Germinal center (tissue), 1 donor: ENCODE data around the gene MEMO1.
"Not testable (repeated sequence)": the region's sequence is repeated elsewhere in the genome, so short reads cannot be mapped to it uniquely, and the experiment has no call there.

Experiments
- DNase-seq: peaks from one replicate; pipeline ENCODE4 v3.0.0; 2012; ENCODE audit warnings: mixed read lengths, low spot score

The MEMO1 gene

GRCh38 chr2:31957354-31958139 lies 53.3 kb downstream of the MEMO1 start:
- DNase-seq: no peak

GRCh38 chr2:31956934-31957333 lies 53.9 kb downstream of the MEMO1 start:
- not testable (repeated sequence) for DNase-seq

- no peak for DNase-seq
Measured at GRCh38 chr2:31956312-31956711, 54.5 kb downstream of the MEMO1 start.

DNA sequence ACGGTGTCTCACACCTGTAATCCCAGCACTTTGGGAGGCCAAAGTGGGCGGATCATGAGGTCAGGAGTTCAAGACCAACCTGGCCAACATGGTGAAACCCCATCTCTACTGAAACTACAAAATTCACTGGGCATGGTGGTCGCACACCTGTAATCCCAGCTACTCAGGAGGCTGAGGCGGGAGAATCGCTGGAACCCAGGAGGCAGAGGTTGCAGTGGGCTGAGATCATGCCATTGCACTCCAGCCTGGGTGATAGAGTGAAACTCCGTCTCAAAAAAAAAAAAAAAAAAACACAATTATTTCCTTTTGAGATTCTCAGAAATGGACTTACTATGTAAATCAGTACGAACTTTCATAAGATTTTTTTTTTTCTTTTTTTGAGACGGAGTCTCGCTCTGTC lies 57.7 kb downstream of the MEMO1 start:
- not testable (repeated sequence) for DNase-seq

DNA sequence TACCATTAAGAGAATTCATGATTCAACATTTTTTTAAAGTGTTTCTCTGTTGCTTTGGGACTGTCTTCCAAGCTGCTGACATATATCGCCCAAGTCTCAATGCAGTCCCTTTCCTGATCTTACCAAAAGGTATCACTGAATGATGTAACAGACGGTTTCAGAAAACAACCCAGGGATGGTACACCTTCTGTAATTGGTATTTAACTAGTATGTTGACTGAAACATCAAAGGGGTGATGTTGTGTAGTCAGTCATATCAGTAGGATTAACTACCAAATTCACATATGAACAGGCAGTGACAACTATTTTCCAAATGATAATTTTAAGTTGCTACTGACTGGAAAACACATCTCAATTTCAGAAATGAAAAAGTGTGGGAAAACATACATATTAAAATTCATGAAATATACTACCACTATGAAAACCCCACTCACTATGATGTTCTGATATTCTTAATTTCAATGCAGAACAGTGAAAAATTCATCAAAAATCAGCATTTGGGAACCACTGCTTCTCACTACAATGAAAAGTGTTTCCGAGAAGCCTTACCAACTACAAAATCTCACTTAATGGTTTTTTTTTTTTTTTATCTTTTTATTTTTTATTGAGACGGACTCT lies 59.8 kb downstream of the MEMO1 start:
- DNase-seq: no peak

GRCh38 chr2:31947871-31948270 lies 62.9 kb downstream of the MEMO1 start:
- no peak for DNase-seq

GRCh38 chr2:31946838-31947237 lies 64.0 kb downstream of the MEMO1 start:
- DNase-seq: no peak

- no peak for DNase-seq
Measured at GRCh38 chr2:31945572-31945935, 65.3 kb downstream of the MEMO1 start.

- DNase-seq: no peak
Measured at GRCh38 chr2:31944828-31945571, 65.8 kb downstream of the MEMO1 start.

DNA sequence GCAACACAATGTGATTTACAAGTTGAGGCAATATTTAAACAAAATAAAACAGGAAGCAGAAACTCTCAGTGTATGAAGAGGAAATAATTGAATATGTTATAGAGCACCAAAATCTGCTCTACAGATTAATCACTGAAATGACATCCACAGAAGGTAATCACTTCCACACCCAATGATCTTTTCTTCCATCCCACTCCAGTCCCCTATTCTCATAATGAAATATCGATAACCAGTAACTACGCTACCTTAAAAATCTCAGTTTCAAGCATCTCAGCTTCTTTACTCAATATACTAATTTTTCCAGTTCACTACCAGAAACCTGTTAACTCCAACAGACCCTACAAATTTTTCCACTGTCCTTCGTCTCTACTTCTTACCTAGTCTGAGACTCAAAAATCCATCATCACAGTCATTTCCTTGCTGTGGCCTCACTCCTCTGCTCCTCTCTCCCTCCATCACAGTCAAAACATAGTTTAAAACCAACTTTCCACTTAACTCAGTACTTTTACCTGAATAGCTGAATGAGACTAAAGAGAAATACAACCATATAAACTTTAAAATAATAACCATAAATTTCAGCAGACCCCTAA lies 67.1 kb downstream of the MEMO1 start:
- no peak for DNase-seq

GRCh38 chr2:31940920-31941319 lies 69.9 kb downstream of the MEMO1 start:
- no peak for DNase-seq

GRCh38 chr2:31937741-31938140 lies 73.1 kb downstream of the MEMO1 start:
- DNase-seq: no peak

DNA sequence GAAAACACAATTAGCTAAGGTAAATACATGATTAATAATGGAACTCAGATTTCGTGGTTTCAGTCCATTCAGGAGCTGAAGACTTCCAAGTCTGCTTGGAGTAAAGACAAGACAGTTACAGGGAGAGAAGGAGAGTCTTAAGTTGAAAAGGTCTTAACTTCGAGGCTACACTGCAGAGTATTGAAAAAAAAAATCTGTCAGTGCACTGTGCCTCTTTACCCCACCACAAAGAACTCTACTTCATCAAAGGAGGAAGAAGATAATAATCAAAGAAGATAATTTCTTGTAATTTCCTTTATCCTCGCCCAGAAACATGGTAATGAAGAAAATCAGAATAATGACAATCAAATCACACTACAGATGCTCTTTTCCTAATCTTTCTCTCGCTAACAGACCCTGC lies 75.4 kb downstream of the MEMO1 start:
- no peak for DNase-seq

DNA sequence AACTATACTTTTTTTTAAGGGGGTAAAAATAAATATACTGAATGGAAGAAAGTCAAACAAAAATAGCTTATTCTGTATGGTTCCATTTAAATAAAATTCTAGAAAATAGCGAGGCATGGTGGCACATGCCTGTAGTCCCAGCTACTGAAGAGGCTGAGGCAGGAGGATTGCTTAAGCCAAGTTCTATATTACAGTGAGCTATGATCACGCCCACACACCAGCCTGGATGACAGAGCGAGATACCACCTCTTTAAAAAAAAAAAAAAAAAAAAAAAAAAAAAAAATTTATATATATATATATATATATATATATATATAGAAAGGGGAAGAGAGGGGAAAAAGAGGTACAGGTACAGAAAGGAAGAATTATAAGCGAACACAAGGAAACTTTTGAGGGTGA lies 77.7 kb downstream of the MEMO1 start:
- DNase-seq: no peak

DNA sequence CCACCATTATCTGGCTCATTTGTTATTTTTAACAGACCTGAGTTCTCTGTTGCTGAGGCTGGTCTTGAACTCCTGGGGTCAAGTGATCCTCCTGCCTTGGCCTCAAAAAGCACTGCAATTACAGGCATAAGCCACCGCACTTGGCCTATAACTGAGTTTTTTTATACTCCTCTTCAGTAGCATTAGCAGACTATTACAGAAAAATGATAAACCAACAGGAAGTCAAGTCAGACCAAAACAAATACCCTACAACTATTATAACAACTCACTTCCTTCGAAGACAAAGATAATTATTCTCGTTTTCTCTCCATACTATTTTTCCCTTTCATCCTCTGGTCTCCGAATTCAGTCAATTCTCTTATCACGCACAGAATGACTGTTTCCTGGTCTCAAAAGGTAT lies 78.2 kb downstream of the MEMO1 start:
- no peak for DNase-seq

DNA sequence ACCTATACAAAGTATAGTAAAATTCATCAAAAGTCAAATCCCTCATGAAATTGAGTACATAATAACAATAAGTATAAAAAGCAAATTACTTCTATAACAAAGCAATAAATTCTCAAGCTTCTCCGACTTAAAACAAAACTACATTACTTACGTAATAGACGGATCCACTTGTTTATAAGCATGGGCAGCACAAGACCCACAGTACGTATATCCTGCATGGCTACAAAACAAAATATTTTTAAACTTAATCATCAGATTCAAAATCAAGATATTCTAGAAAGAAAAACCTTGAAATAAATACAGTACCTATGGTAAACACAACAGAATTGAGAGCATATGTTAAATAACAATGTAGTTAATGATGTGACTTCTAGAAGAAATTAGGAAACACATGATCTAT lies 78.9 kb downstream of the MEMO1 start:
- no peak for DNase-seq

GRCh38 chr2:31925517-31925916 lies 85.3 kb downstream of the MEMO1 start:
- DNase-seq: no peak

DNA sequence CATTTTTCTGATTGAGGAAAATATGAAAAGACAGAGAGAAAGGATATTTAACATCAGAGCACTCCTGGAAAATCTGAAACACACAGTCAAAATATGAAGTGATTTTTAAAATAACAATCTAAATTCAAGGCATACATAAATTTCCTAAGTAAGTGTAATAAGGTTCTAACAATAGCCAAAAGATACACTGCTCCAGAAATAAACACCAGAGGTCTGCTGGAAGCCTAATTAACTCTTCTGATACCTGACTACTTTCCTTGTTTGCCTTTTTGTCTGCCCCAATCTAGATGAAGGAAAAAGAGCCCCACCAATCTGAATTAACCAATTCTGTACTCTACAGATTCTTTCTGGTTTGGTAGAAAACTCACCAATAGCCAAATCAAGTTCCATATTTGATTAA lies 87.1 kb downstream of the MEMO1 start:
- no peak for DNase-seq

DNA sequence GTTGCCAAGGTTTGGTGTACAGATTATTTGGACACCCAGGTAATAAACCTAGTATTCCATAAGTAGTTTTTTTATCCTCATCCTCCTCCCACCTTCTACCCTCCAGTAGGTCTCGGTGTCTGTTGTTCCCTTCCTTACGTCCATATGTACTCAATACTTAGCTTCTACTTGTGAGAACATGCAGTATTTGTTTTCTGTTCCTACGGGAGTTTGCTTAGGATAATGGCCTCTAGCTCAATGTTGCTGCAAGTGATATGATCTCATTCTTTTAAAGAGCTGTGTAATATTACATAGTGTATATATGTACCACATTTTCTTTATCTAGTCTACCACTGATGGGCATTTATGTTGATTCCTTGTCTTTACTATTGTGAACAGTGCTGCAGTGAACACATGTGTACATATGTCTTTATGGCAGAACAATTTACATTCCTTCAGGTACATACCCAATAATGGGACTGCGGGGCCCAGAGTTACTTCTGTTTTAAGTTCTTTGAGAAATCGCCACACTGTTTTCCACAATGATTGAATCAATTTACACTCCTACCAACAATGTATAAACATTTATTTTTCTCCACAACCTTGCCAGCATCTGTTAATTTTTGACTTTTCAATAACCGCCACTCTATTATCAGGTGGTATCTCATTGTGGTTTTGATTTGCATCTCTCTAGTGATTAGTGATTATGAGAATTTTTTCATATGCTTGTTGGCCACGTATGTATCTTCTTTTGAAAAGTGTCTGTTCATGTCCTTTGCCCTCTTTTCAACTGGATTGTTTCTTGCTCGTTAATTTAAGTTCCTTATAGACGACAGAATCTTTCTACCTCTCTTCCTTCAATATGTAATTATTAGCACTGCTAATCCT lies 88.0 kb downstream of the MEMO1 start:
- DNase-seq: no peak

DNA sequence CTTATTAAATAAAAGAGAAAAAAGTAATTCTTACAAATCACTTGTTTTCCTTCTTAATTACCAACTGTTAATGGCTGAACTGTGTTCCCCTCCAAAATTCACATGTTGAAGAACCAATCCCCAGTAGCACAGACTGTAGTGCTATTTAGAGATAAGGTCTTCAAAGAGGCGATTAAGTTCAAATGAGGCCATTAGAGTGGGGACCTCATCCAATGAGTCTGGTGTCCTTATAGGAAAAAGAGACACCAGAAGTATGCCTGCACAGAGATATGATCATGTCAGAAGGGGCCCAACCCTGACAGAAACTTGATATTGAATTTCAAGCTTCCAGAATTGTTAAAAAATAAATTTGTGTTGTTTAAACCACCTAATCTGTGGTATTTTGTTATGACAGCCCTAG lies 89.8 kb downstream of the MEMO1 start:
- DNase-seq: no peak

DNA sequence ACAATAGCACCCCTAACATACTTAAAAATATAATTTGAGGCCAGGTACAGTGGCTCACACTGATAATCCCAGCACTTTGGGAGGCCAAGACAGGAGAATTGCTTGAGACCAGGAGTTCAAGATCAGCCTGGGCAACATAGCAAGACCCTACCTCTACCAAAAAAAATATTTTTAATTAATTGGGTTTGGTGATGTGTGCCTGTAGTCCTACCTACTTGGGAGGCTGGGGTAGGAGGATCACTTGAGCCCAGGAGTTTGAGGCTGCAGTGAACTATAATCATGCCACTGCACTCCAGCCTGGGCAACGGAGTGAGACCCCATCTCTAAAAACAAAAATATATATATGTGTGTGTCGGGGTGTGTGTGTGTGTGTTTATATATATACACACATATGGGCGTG lies 91.3 kb downstream of the MEMO1 start:
- DNase-seq: no peak

- DNase-seq: no peak
Measured at GRCh38 chr2:31909661-31910060, 101.1 kb downstream of the MEMO1 start.
